ENCODE data around the gene POLE3. TPM values are rescaled to one million over a fixed set of nuclear protein-coding genes. Genes with fewer than 3 reads are reported as not detected.
A peak's percentile ranks its signal among the peaks of the same experiment; 100 is the strongest.
"Not testable (repeated sequence)": the region's sequence is repeated elsewhere in the genome, so short reads cannot be mapped to it uniquely, and the experiment has no call there.

Gene POLE3
- polyA plus RNA-seq, 3 donors: 36.1 to 113 (median 92.1) TPM

GRCh38 chr9:113444736-113445135, 34.3 kb upstream of the POLE3 start:
- no peaks in the 10 kb centered on the region for H3K36me3 ChIP-seq (replicated peaks in 1 of 2; ENCODE audit: control insufficient read depth in 1 of 2, insufficient read depth in 2 of 2, low read length in 2 of 2)
- Mint-ChIP-seq H3K9me3 (no peaks in the 10 kb centered on the region), H3K27ac (peak overlapping the region in 1 of 7 donors; percentile 11), H3K27me3 (ENCODE audit: low read depth in 3 of 3) (no peaks in the 10 kb centered on the region), H3K4me1 (no peaks in the 10 kb centered on the region), H3K36me3 (no peaks in the 10 kb centered on the region), H3K4me3 (no peak overlapping the region)
- H3K79me2 ChIP-seq (ENCODE audit: insufficient read depth, low read length): no peaks in the 10 kb centered on the region
- no peak overlapping the region for H3K4me3 ChIP-seq (replicated peaks in 1 of 3; ENCODE audit: low read depth in 2 of 3, low read length in 3 of 3)
- H3K9ac ChIP-seq (ENCODE audit: insufficient read depth, low read length, poor library complexity, severe bottlenecking): no peak overlapping the region
- no peak overlapping the region for H3K27ac ChIP-seq (ENCODE audit: low read depth in 1 of 2, low read length in 2 of 2)
- H3K9me3 ChIP-seq (replicated peaks in 1 of 2; ENCODE audit: control insufficient read depth in 1 of 2, insufficient read depth in 1 of 2, low read length in 2 of 2): no peaks in the 10 kb centered on the region
- no peak for DNase-seq
- H3K4me2 ChIP-seq (replicated peaks; ENCODE audit: extremely low read depth, low read length, poor library complexity, severe bottlenecking): no peak overlapping the region
- no CpG with 5 or more reads among the region's 2 CpGs for WGBS (ENCODE audit: insufficient coverage)
- intact Hi-C loops (cut with micrococcal nuclease): loop anchor here (5.0 to 10.0 kb wide), 2 partner anchors 140 to 143 kb away; no protein-coding TSS in a partner anchor
- no peak for TF ChIP-seq CTCF (IDR thresholded peaks at IDR 0.05)
- no peaks in the 10 kb centered on the region for H3K4me1 ChIP-seq (ENCODE audit: control insufficient read depth in 1 of 2, insufficient read depth in 2 of 2, low read length in 2 of 2)
- no peaks in the 10 kb centered on the region for H4K20me1 ChIP-seq (ENCODE audit: insufficient read depth, low read length)
- H2AFZ ChIP-seq (ENCODE audit: insufficient read depth, low read depth, low read length, poor library complexity, severe bottlenecking): peak overlapping the region; percentile 35
- no peaks in the 10 kb centered on the region for H3K27me3 ChIP-seq (ENCODE audit: control insufficient read depth in 2 of 2, insufficient read depth in 2 of 2, low read length in 2 of 2)

GRCh38 chr9:113437716-113438115, 27.2 kb upstream of the POLE3 start:
- H3K79me2 ChIP-seq (ENCODE audit: insufficient read depth, low read length); H3K36me3 ChIP-seq (replicated peaks in 1 of 2; ENCODE audit: control insufficient read depth in 1 of 2, insufficient read depth in 2 of 2, low read length in 2 of 2); H3K9ac ChIP-seq (ENCODE audit: insufficient read depth, low read length, poor library complexity, severe bottlenecking); H2AFZ ChIP-seq (ENCODE audit: insufficient read depth, low read depth, low read length, poor library complexity, severe bottlenecking); H3K9me3 Mint-ChIP-seq; H3K4me1 ChIP-seq (ENCODE audit: control insufficient read depth in 1 of 2, insufficient read depth in 2 of 2, low read length in 2 of 2); H3K9me3 ChIP-seq (replicated peaks in 1 of 2; ENCODE audit: control insufficient read depth in 1 of 2, insufficient read depth in 1 of 2, low read length in 2 of 2); H3K27me3 Mint-ChIP-seq (ENCODE audit: low read depth in 3 of 3); H3K4me3 Mint-ChIP-seq; H3K27ac Mint-ChIP-seq; H3K4me1 Mint-ChIP-seq; H3K4me2 ChIP-seq (replicated peaks; ENCODE audit: extremely low read depth, low read length, poor library complexity, severe bottlenecking); H3K27ac ChIP-seq (ENCODE audit: low read depth in 1 of 2, low read length in 2 of 2); H3K4me3 ChIP-seq (replicated peaks in 1 of 3; ENCODE audit: low read depth in 2 of 3, low read length in 3 of 3); H4K20me1 ChIP-seq (ENCODE audit: insufficient read depth, low read length); H3K27me3 ChIP-seq (ENCODE audit: control insufficient read depth in 2 of 2, insufficient read depth in 2 of 2, low read length in 2 of 2); DNase-seq; intact Hi-C loops (cut with micrococcal nuclease); H3K36me3 Mint-ChIP-seq: not testable (repeated sequence)
- no CpG with 5 or more reads among the region's 1 CpG for WGBS (ENCODE audit: insufficient coverage)
